Measurements from ENCODE around the gene DNAJA1. TPM values are rescaled to one million over a fixed set of nuclear protein-coding genes. Genes with fewer than 3 reads are reported as not detected.

DNAJA1 gene
- total RNA-seq, 2 donors from 2014 or later, result 33.5 to 36.6 TPM

- DNase-seq (no peak), ATAC-seq (no peak)
- Histone ChIP-seq H3K27me3 (no peaks in the 10 kb centered on the region), H3K4me1 (peaks cover 7% of the 10 kb centered on the region), H3K9me3 (no peaks in the 10 kb centered on the region), H3K36me3 (replicated peaks in 1 of 2; ENCODE audit: insufficient read depth in 1 of 2, low read depth in 2 of 2) (peaks cover 0 to 15% of the 10 kb centered on the region in 2 donors), H3K27ac (no peak overlapping the region), H3K4me3 (no peak overlapping the region)
- no peak for TF ChIP-seq POLR2A (IDR thresholded peaks at IDR 0.05)
- TF ChIP-seq, protein P1, sequence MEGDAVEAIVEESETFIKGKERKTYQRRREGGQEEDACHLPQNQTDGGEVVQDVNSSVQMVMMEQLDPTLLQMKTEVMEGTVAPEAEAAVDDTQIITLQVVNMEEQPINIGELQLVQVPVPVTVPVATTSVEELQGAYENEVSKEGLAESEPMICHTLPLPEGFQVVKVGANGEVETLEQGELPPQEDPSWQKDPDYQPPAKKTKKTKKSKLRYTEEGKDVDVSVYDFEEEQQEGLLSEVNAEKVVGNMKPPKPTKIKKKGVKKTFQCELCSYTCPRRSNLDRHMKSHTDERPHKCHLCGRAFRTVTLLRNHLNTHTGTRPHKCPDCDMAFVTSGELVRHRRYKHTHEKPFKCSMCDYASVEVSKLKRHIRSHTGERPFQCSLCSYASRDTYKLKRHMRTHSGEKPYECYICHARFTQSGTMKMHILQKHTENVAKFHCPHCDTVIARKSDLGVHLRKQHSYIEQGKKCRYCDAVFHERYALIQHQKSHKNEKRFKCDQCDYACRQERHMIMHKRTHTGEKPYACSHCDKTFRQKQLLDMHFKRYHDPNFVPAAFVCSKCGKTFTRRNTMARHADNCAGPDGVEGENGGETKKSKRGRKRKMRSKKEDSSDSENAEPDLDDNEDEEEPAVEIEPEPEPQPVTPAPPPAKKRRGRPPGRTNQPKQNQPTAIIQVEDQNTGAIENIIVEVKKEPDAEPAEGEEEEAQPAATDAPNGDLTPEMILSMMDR (IDR thresholded peaks at IDR 0.05), result no peak
- 73 to 83% methylated on average over 2 of the region's 2 CpGs for WGBS, 2 donors
- intact Hi-C loops (cut with DNase I), result no loop called here
These were observed 23.0 kb downstream of the DNAJA1 start for GRCh38 chr9:33048054-33048465.

GRCh38 chr9:33049680-33050361 lies 24.7 kb downstream of the DNAJA1 start:
- H3K4me1 ChIP-seq, result no peaks in the 10 kb centered on the region
- no peaks in the 10 kb centered on the region for H3K27me3 ChIP-seq
- H3K9me3 ChIP-seq, result no peaks in the 10 kb centered on the region
- H3K27ac ChIP-seq, result no peak overlapping the region
- WGBS, 2 donors, result 78 to 91% methylated on average over 2 of the region's 2 CpGs
- no peak overlapping the region for H3K4me3 ChIP-seq
- ATAC-seq, result no peak
- no peak for DNase-seq
- H3K36me3 ChIP-seq (replicated peaks in 1 of 2; ENCODE audit: insufficient read depth in 1 of 2, low read depth in 2 of 2), result peaks cover 0 to 24% of the 10 kb centered on the region in 2 donors
- TF ChIP-seq, protein P1 (IDR thresholded peaks at IDR 0.05), result no peak
- TF ChIP-seq POLR2A (IDR thresholded peaks at IDR 0.05), result no peak
- intact Hi-C loops (cut with DNase I), result no loop called here

DNA sequence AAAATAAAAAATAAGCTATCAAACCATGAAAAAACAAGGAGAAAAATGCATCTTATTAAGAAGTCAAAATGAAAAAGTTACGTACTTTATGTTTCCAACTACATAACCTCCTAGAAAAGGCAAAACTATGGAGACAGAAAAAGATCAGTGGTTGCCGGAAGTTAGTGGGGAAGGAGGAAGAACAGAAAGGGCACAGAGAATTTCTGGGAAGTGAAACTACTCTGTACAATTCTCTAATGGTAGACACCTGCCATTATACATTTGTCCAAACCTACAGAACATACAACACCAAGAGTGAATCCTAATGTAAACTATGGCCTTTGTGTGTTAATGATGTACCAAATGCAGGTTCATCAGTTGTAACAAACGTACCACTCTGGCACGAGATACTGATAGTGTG lies 26.1 kb downstream of the DNAJA1 start:
- DNase-seq (no peak), ATAC-seq (no peak)
- intact Hi-C loops (cut with DNase I), result no loop called here
- Histone ChIP-seq H3K4me3 (no peak overlapping the region), H3K9me3 (no peaks in the 10 kb centered on the region), H3K36me3 (replicated peaks in 1 of 2; ENCODE audit: insufficient read depth in 1 of 2, low read depth in 2 of 2) (peaks cover 0 to 32% of the 10 kb centered on the region in 2 donors), H3K4me1 (no peaks in the 10 kb centered on the region), H3K27me3 (no peaks in the 10 kb centered on the region), H3K27ac (no peak overlapping the region)
- WGBS, 2 donors, result 92 to 94% methylated on average over 4 of the region's 4 CpGs
- TF ChIP-seq, protein P1 (IDR thresholded peaks at IDR 0.05), result no peak
- TF ChIP-seq POLR2A (IDR thresholded peaks at IDR 0.05), result no peak

GRCh38 chr9:33065157-33066076 lies 40.3 kb downstream of the DNAJA1 start:
- no peaks in the 10 kb centered on the region for H3K27me3 ChIP-seq
- intact Hi-C loops (cut with DNase I), result no loop called here
- 78 to 82% methylated on average over 5 of the region's 5 CpGs for WGBS, 2 donors
- TF ChIP-seq POLR2A (IDR thresholded peaks at IDR 0.05), result no peak
- H3K36me3 ChIP-seq (replicated peaks in 1 of 2; ENCODE audit: insufficient read depth in 1 of 2, low read depth in 2 of 2), result peaks cover 0 to 36% of the 10 kb centered on the region in 2 donors
- H3K27ac ChIP-seq, result no peak overlapping the region
- no peak for DNase-seq
- H3K4me3 ChIP-seq, result no peak overlapping the region
- no peaks in the 10 kb centered on the region for H3K9me3 ChIP-seq
- no peaks in the 10 kb centered on the region for H3K4me1 ChIP-seq
- no peak for ATAC-seq

DNA sequence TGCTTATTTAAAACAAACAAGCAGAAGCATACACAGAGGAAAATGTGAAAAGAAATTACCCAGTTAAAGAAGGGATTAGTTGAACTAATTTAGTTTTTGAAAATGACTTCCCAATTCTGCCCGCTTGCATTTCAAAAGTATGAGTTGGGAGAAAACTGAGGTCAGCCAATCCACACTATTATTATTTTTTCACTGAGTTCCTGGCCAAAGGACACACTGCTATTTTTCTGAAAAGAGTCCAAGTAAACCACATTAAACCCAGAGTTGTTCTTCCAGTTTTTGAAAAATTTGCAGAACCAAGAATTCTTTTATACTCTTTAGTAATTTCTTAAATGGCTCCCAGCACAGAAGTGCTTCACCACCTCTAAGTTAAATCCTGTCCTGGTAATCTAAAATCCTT lies 43.9 kb downstream of the DNAJA1 start:
- DNase-seq (no peak), ATAC-seq (no peak)
- H3K36me3 ChIP-seq (replicated peaks in 1 of 2; ENCODE audit: insufficient read depth in 1 of 2, low read depth in 2 of 2), result peaks cover 0 to 33% of the 10 kb centered on the region in 2 donors
- H3K9me3 ChIP-seq, result no peaks in the 10 kb centered on the region
- H3K4me1 ChIP-seq, result no peaks in the 10 kb centered on the region
- 72 to 76% methylated on average over 1 of the region's 1 CpG for WGBS, 2 donors
- no peak overlapping the region for H3K4me3 ChIP-seq
- intact Hi-C loops (cut with DNase I), result no loop called here
- TF ChIP-seq, protein P1 (IDR thresholded peaks at IDR 0.05), result no peak
- TF ChIP-seq POLR2A (IDR thresholded peaks at IDR 0.05), result no peak
- H3K27me3 ChIP-seq, result no peaks in the 10 kb centered on the region
- H3K27ac ChIP-seq, result no peak overlapping the region
